Panc1 (cell line): ENCODE data around the gene ITM2B. TPM values are rescaled to one million over a fixed set of nuclear protein-coding genes. Genes with fewer than 3 reads are reported as not detected.

ENCODE experiments used
- ATAC-seq: fragments of 200-7000 bp; cut with Tn5 transposase; 2 replicates; pipeline ENCODE4 v1.9.1; 2020; ENCODE audit warnings: mild to moderate bottlenecking, moderate library complexity
- BruUV-seq: library from RNA; stranded (reverse); fragments of 400-500 nt; replicated peaks from 2 replicates; lab custom pipeline; 2021; lab: Mats Ljungman, UMichigan
- CTCF ChIA-PET: fragments of 300-600 bp; sonication (Branson Sonifier 250); formaldehyde crosslinking; loops from one replicate; lab custom pipeline; 2022; ENCODE audit warnings: antibody characterized with exemption; lab: Charles Lee
- POLR2A ChIA-PET: fragments of 300-600 bp; sonication (Branson Sonifier 250); formaldehyde crosslinking; loops from one replicate; lab custom pipeline; 2022; ENCODE audit warnings: antibody characterized with exemption; lab: Charles Lee
- DNase-seq: peaks from one replicate; pipeline ENCODE4 v3.0.0-alpha.2; 2010; ENCODE audit warnings: low read depth, low spot score
- H3K27ac ChIP-seq: 2 replicates; pipeline ENCODE4 v1.5.1; 2011; ENCODE audit warnings: mild to moderate bottlenecking, low read length, inconsistent platforms
- H3K27me3 ChIP-seq: fragments of 200-500 bp; sonication (Bioruptor generic); 2 replicates; pipeline ENCODE4 v1.6.0; 2014; ENCODE audit warnings: low read length, inconsistent platforms; ENCODE audit not compliant: control insufficient read depth, insufficient read depth
- H3K36me3 ChIP-seq: fragments of 200-500 bp; sonication (Bioruptor generic); 2 replicates; pipeline ENCODE4 v1.5.1; 2014; ENCODE audit warnings: inconsistent platforms, mild to moderate bottlenecking, low read length, moderate library complexity; ENCODE audit not compliant: control insufficient read depth, insufficient read depth
- H3K4me1 ChIP-seq: 2 replicates; pipeline ENCODE4 v1.5.1; 2011; ENCODE audit warnings: inconsistent platforms, mild to moderate bottlenecking, low read length, moderate library complexity; ENCODE audit not compliant: control insufficient read depth, insufficient read depth
- H3K4me3 ChIP-seq, 2 experiments: 2 replicates each; pipeline ENCODE4 v1.5.1; 2011 to 2012; ENCODE audit warnings: low read depth in 2 of 2, low read length in 2 of 2, mild to moderate bottlenecking in 2 of 2, inconsistent platforms in 1 of 2, moderate library complexity in 1 of 2
- H3K9me3 ChIP-seq: fragments of 200-500 bp; sonication (Bioruptor generic); 2 replicates; pipeline ENCODE4 v1.5.1; 2014; ENCODE audit warnings: low read depth, mild to moderate bottlenecking, inconsistent platforms, low read length, moderate library complexity; ENCODE audit not compliant: control insufficient read depth, insufficient read depth
- CTCF ChIP-seq: fragments of 450-650 bp; IDR thresholded peaks from 2 replicates; pipeline ENCODE4 v1.5.1; 2017; ENCODE audit warnings: mild to moderate bottlenecking
- POLR2AphosphoS5 ChIP-seq: IDR thresholded peaks from 2 replicates; pipeline ENCODE4 v1.6.1; 2012; ENCODE audit warnings: mild to moderate bottlenecking, low read depth, low read length, moderate library complexity
- REST ChIP-seq, 2 experiments: IDR thresholded peaks; 2 replicates each; pipeline ENCODE4 v1.6.1; 2011 to 2012; ENCODE audit warnings: low read depth in 2 of 2, control low read depth in 1 of 2, low read length in 1 of 2, mild to moderate bottlenecking in 1 of 2, moderate library complexity in 1 of 2; ENCODE audit not compliant: insufficient read depth in 1 of 2
- SIN3A ChIP-seq: IDR thresholded peaks from 2 replicates; pipeline ENCODE4 v1.6.1; 2012; ENCODE audit warnings: low read depth, mild to moderate bottlenecking, low read length, moderate library complexity, borderline replicate concordance; ENCODE audit not compliant: insufficient read depth
- TCF7L2 ChIP-seq: IDR thresholded peaks from 2 replicates; pipeline ENCODE4 v1.6.1; 2011; ENCODE audit warnings: mild to moderate bottlenecking, low read depth, low read length, inconsistent platforms
- in situ Hi-C: cut with HindIII; loops from 2 replicates; pipeline ENCODE4 v1.10.0; 2016; ENCODE audit warnings: low sequenced_read_pairs, low pct_unique_long_range_greater_than_20kb
- intact Hi-C: fragments of 100-400 bp; cut with micrococcal nuclease; formaldehyde crosslinking; loops from one replicate; pipeline ENCODE4 v1.10.0; 2022; ENCODE audit not compliant: unreplicated experiment
- total RNA-seq: library from RNA; stranded (reverse); gene quantifications from one replicate; pipeline ENCODE4 v1.2.1, GENCODE V29; 2021; ENCODE audit not compliant: unreplicated experiment

The ITM2B gene
- total RNA-seq, 1 experiment from 2014 or later: 156 TPM

- H3K27me3 ChIP-seq: no peaks in the 10 kb centered on the region
- no peak overlapping the region for H3K4me3 ChIP-seq
- no peaks in the 10 kb centered on the region for H3K36me3 ChIP-seq
- no peak overlapping the region for H3K27ac ChIP-seq
- ATAC-seq (no peak), DNase-seq (no peak)
- H3K4me1 ChIP-seq: peaks cover 3% of the 10 kb centered on the region; the same call in 1 of the 2 replicates
- ChIA-PET CTCF (no interaction called here), POLR2A (no interaction called here)
- no TSS peak for BruUV-seq
- intact Hi-C loops (no loop called here), in situ Hi-C loops (no loop called here)
- no peaks in the 10 kb centered on the region for H3K9me3 ChIP-seq
- TF ChIP-seq CTCF (no peak), REST (IDR thresholded peaks at IDR 0.05; ENCODE audit: insufficient read depth in 1 of 2, low read depth in 2 of 2, low read length in 1 of 2) (no peak), TCF7L2 (no peak), SIN3A (no peak), POLR2AphosphoS5 (no peak)
Measured at GRCh38 chr13:48224701-48225100, 8.3 kb upstream of the ITM2B start.

- intact Hi-C loops (loop anchor here (5.0 kb wide), 1 partner anchor 103 kb away; no protein-coding TSS in a partner anchor), in situ Hi-C loops (no loop called here)
- POLR2A ChIA-PET: no interaction called here
- Histone ChIP-seq H3K4me3 (no peak overlapping the region), H3K27me3 (no peaks in the 10 kb centered on the region), H3K4me1 (peaks cover 23% of the 10 kb centered on the region), H3K27ac (no peak overlapping the region), H3K9me3 (no peaks in the 10 kb centered on the region), H3K36me3 (peaks cover 2% of the 10 kb centered on the region; the same call in 1 of the 2 replicates)
- DNase-seq (no peak), ATAC-seq (no peak)
- CTCF ChIA-PET: no interaction called here
- no TSS peak for BruUV-seq
- TF ChIP-seq CTCF: no peak
- TF ChIP-seq SIN3A: no peak
- TF ChIP-seq POLR2AphosphoS5: no peak
- no peak for TF ChIP-seq TCF7L2
- no peak for TF ChIP-seq REST (IDR thresholded peaks at IDR 0.05; ENCODE audit: insufficient read depth in 1 of 2, low read depth in 2 of 2, low read length in 1 of 2)
Measured at GRCh38 chr13:48230541-48230940, 2.5 kb upstream of the ITM2B start.
